H1 (cell line): ENCODE data around the gene FAM120B. TPM values are rescaled to one million over a fixed set of nuclear protein-coding genes. Genes with fewer than 3 reads are reported as not detected.
A peak's percentile ranks its signal among the peaks of the same experiment; 100 is the strongest.

Experiments
- CTCF ChIA-PET: fragments of 300-600 bp; sonication (Branson Sonifier 250); formaldehyde crosslinking; loops from one replicate; lab custom pipeline; 2021; ENCODE audit not compliant: partially characterized antibody; lab: Charles Lee
- POLR2A ChIA-PET: fragments of 300-600 bp; sonication (Branson Sonifier 250); formaldehyde crosslinking; loops from one replicate; lab custom pipeline; 2021; ENCODE audit warnings: inconsistent platforms; ENCODE audit not compliant: partially characterized antibody; lab: Charles Lee
- DNase-seq, 2 experiments: peaks; one replicate each; pipeline versions ENCODE4 v3.0.0 to v3.0.0-alpha.2; 2010 to 2022; ENCODE audit warnings: low spot score in 2 of 2, low read depth in 1 of 2, mixed read lengths in 1 of 2
- FAIRE-seq: peaks from 2 replicates; lab custom pipeline; 2011; peaks lifted over from hg19 to GRCh38; lab: Jason Lieb, UNC
- H2AFZ ChIP-seq: 2 replicates; pipeline ENCODE4 v1.8.1; 2012; ENCODE audit warnings: low read length, inconsistent platforms
- H2AK5ac ChIP-seq: 2 replicates; pipeline ENCODE4 v1.6.1; 2013; ENCODE audit warnings: low read depth, low read length
- H2BK120ac ChIP-seq: replicated peaks from 2 replicates; pipeline ENCODE3; 2013; ENCODE audit warnings: low read depth, low read length, inconsistent platforms
- H2BK12ac ChIP-seq: 2 replicates; pipeline ENCODE4 v1.6.1; 2013; ENCODE audit warnings: low read depth, low read length
- H2BK15ac ChIP-seq: 2 replicates; pipeline ENCODE4 v1.6.1; 2013; ENCODE audit warnings: low read length
- H2BK20ac ChIP-seq: 2 replicates; pipeline ENCODE4 v1.6.1; 2013; ENCODE audit warnings: low read length
- H2BK5ac ChIP-seq: 2 replicates; pipeline ENCODE4 v1.6.1; 2013; ENCODE audit warnings: low read depth, low read length
- H3K14ac ChIP-seq: 2 replicates; pipeline ENCODE4 v1.6.1; 2013; ENCODE audit warnings: inconsistent platforms; ENCODE audit not compliant: insufficient read length
- H3K18ac ChIP-seq: 2 replicates; pipeline ENCODE4 v1.6.1; 2013; ENCODE audit warnings: low read length; ENCODE audit errors: extremely low read depth
- H3K23ac ChIP-seq: 2 replicates; pipeline ENCODE4 v1.6.1; 2013; ENCODE audit warnings: inconsistent platforms; ENCODE audit not compliant: insufficient read length
- H3K23me2 ChIP-seq: 2 replicates; pipeline ENCODE4 v1.6.1; 2013; ENCODE audit warnings: low read depth, low read length
- H3K27ac ChIP-seq: 2 replicates; pipeline ENCODE4 v1.6.1; 2011; ENCODE audit warnings: low read depth, low read length, inconsistent platforms
- H3K27me3 ChIP-seq, 4 experiments: replicated peaks in 1 of 4; 1 replicate in 1 of 4; 2 replicates in 3 of 4; pipeline versions ENCODE4 v1.6.1 to v1.8.1; 2011 to 2013; ENCODE audit warnings: low read length in 3 of 4, mild to moderate bottlenecking in 3 of 4, inconsistent platforms in 2 of 4, mixed read lengths in 2 of 4, moderate library complexity in 1 of 4; ENCODE audit not compliant: control insufficient read depth in 3 of 4, insufficient read depth in 3 of 4; ENCODE audit errors: extremely low read depth in 1 of 4
- H3K36me3 ChIP-seq, 4 experiments: 2 replicates each; pipeline versions ENCODE4 v1.6.1 to v1.8.1; 2011 to 2013; ENCODE audit warnings: mild to moderate bottlenecking in 4 of 4, low read length in 3 of 4, moderate library complexity in 2 of 4, control low read depth in 1 of 4, inconsistent platforms in 1 of 4; ENCODE audit not compliant: insufficient read depth in 4 of 4, control insufficient read depth in 2 of 4
- H3K4ac ChIP-seq: replicated peaks from 2 replicates; pipeline ENCODE3; 2013; ENCODE audit warnings: low read length, low read depth, mixed read lengths, inconsistent platforms; ENCODE audit not compliant: insufficient read length
- H3K4me1 ChIP-seq, 4 experiments: replicated peaks in 1 of 4; 1 replicate in 1 of 4; 2 replicates in 3 of 4; pipeline versions ENCODE4 v1.6.1 to v1.8.1; 2011 to 2013; ENCODE audit warnings: low read length in 3 of 4, inconsistent platforms in 2 of 4, mixed read lengths in 1 of 4; ENCODE audit not compliant: insufficient read depth in 4 of 4, control insufficient read depth in 3 of 4
- H3K4me2 ChIP-seq, 2 experiments: 2 replicates each; pipeline versions ENCODE4 v1.6.1 to v1.8.1; 2011 to 2013; ENCODE audit warnings: low read depth in 2 of 2, low read length in 2 of 2, control low read depth in 1 of 2, inconsistent platforms in 1 of 2, mild to moderate bottlenecking in 1 of 2; ENCODE audit not compliant: insufficient read depth in 1 of 2
- H3K4me3 ChIP-seq, 4 experiments: fragments of 200-600, 300-600 bp in 1 of 4; sonication (generic), shearing (Covaris generic), sonication (Bioruptor Twin) in 1 of 4; 2 replicates each; pipeline versions ENCODE4 v1.5.1 to v1.8.1; 2011 to 2016; ENCODE audit warnings: low read length in 4 of 4, low read depth in 3 of 4, control low read depth in 2 of 4, inconsistent platforms in 2 of 4, mild to moderate bottlenecking in 2 of 4, mixed read lengths in 1 of 4, moderate library complexity in 1 of 4; ENCODE audit not compliant: insufficient read depth in 2 of 4; ENCODE audit errors: extremely low read depth in 1 of 4
- H3K56ac ChIP-seq: replicated peaks from 2 replicates; pipeline ENCODE3; 2013; ENCODE audit warnings: low read depth, mild to moderate bottlenecking, mixed read lengths, low read length, inconsistent platforms; ENCODE audit not compliant: insufficient read length
- H3K79me1 ChIP-seq: 2 replicates; pipeline ENCODE4 v1.6.1; 2013; ENCODE audit warnings: low read depth, low read length, control low read depth
- H3K79me2 ChIP-seq, 2 experiments: 2 replicates each; pipeline versions ENCODE4 v1.6.1 to v1.8.1; 2012 to 2013; ENCODE audit warnings: low read length in 2 of 2, mild to moderate bottlenecking in 2 of 2, inconsistent platforms in 1 of 2; ENCODE audit not compliant: insufficient read depth in 2 of 2, control insufficient read depth in 1 of 2
- H3K9ac ChIP-seq, 4 experiments: replicated peaks in 1 of 4; 1 replicate in 1 of 4; 2 replicates in 3 of 4; pipeline versions ENCODE4 v1.6.1 to v1.8.1; 2011 to 2013; ENCODE audit warnings: low read depth in 3 of 4, low read length in 3 of 4, control low read depth in 2 of 4, mild to moderate bottlenecking in 2 of 4, moderate library complexity in 2 of 4, inconsistent platforms in 1 of 4; ENCODE audit errors: extremely low read depth in 1 of 4
- H3K9me3 ChIP-seq, 2 experiments: 2 replicates each; pipeline versions ENCODE4 v1.6.1 to v1.8.1; 2012 to 2013; ENCODE audit warnings: mild to moderate bottlenecking in 2 of 2, moderate library complexity in 2 of 2, control low read depth in 1 of 2, inconsistent platforms in 1 of 2, low read depth in 1 of 2, low read length in 1 of 2, mixed read lengths in 1 of 2; ENCODE audit not compliant: insufficient read depth in 2 of 2
- H4K20me1 ChIP-seq, 2 experiments: replicated peaks in 1 of 2; 2 replicates each; pipeline versions ENCODE3 to v1.8.1; 2011 to 2013; ENCODE audit warnings: inconsistent platforms in 2 of 2, low read length in 2 of 2, mild to moderate bottlenecking in 1 of 2; ENCODE audit not compliant: insufficient read depth in 2 of 2, control insufficient read depth in 1 of 2
- H4K5ac ChIP-seq: 2 replicates; pipeline ENCODE4 v1.6.1; 2013; ENCODE audit warnings: low read length, low read depth, mixed read lengths, inconsistent platforms; ENCODE audit not compliant: insufficient read length
- H4K8ac ChIP-seq: 2 replicates; pipeline ENCODE4 v1.8.0; 2013; ENCODE audit warnings: mild to moderate bottlenecking, moderate library complexity, low read length, inconsistent platforms; ENCODE audit not compliant: insufficient read depth; ENCODE audit errors: extremely low read depth
- H4K91ac ChIP-seq: replicated peaks from 2 replicates; pipeline ENCODE3; 2013; ENCODE audit warnings: low read length, mixed read lengths, inconsistent platforms; ENCODE audit not compliant: insufficient read length
- ASH2L ChIP-seq: fragments of 200-600, 300-600 bp; sonication (generic); IDR thresholded peaks from one replicate; pipeline ENCODE4 v1.7.1; 2017; ENCODE audit warnings: low read length
- E2F6 ChIP-seq: IDR thresholded peaks from 2 replicates; pipeline ENCODE4 v1.6.1; 2012; ENCODE audit warnings: inconsistent platforms
- EGR1 ChIP-seq: IDR thresholded peaks from 2 replicates; pipeline ENCODE4 v1.6.1; 2011; ENCODE audit warnings: low read depth, low read length, borderline replicate concordance
- EZH2 ChIP-seq: fragments of 200-600 bp; sonication (generic); IDR thresholded peaks from 2 replicates; pipeline ENCODE4 v1.7.1; 2012; ENCODE audit warnings: low read depth, mild to moderate bottlenecking, moderate library complexity, low read length, inconsistent platforms; ENCODE audit not compliant: severe bottlenecking
- MAX ChIP-seq: IDR thresholded peaks from 2 replicates; pipeline ENCODE4 v1.6.1; 2012; ENCODE audit warnings: inconsistent platforms
- POLR2A ChIP-seq, 2 experiments: IDR thresholded peaks; 1 replicate in 1 of 2; 2 replicates in 1 of 2; pipeline ENCODE4 v1.6.1; 2011; ENCODE audit warnings: low read depth in 2 of 2, low read length in 2 of 2, mild to moderate bottlenecking in 2 of 2; ENCODE audit errors: control extremely low read depth in 1 of 2
- SUZ12 ChIP-seq: fragments of 200-600 bp; sonication (generic); IDR thresholded peaks from 2 replicates; pipeline ENCODE4 v1.6.1; 2012; ENCODE audit warnings: mild to moderate bottlenecking, inconsistent platforms, low read length, moderate library complexity, mixed read lengths
- TAF7 ChIP-seq: optimal IDR thresholded peaks from 2 replicates; pipeline ENCODE3; 2011; ENCODE audit warnings: low read depth, mild to moderate bottlenecking, inconsistent platforms, low read length, moderate library complexity, borderline replicate concordance
- WGBS, 2 experiments: shearing (Covaris generic) in 1 of 2; methylation state at CpG; one replicate each; pipeline versions ENCODE4 v1.1.6 to v1.1.7; 2013 to 2015; ENCODE audit warnings: low lambda C conversion rate in 2 of 2, mixed read lengths in 2 of 2, inconsistent platforms in 1 of 2, low coverage in 1 of 2, missing lambda C conversion rate in 1 of 2; ENCODE audit not compliant: insufficient replicate concordance in 2 of 2, insufficient coverage in 1 of 2, insufficient read length in 1 of 2; ENCODE audit errors: extremely low coverage in 1 of 2, missing lambda C conversion rate in 1 of 2; 5-methylcytosine and 5-hydroxymethylcytosine counted together
- polyA plus RNA-seq, 7 experiments: library from polyadenylated mRNA; depleted of rRNA in 3 of 7; stranded (reverse) in 5 of 7; unstranded in 2 of 7; fragments of >200 nt in 5 of 7; fragments of 200-250 nt in 2 of 7; gene quantifications; 1 replicate in 5 of 7; 2 replicates in 1 of 7; 4 replicates in 1 of 7; pipeline versions ENCODE4 v1.2.1 to v1.2.3, GENCODE V29; 2011 to 2013; ENCODE audit warnings: missing spikeins in 2 of 7, mixed read lengths in 2 of 7
- total RNA-seq: library from RNA; stranded (reverse); fragmentation: NEBNext Ultra II Directional; extraction: Animal tissue kit (Norgen Biotek cat#: 25700); gene quantifications from 2 replicates; pipeline ENCODE4 v1.2.1, GENCODE V29; 2021

Gene FAM120B
- total and polyA plus RNA-seq, 2 of the 8 experiments (the other 6 are each of a cell fraction or from before 2014, with no cell fraction given): 5.1 to 12.5 TPM

GRCh38 chr6:170289951-170290295, 16.6 kb upstream of the FAM120B start:
- CTCF ChIA-PET: interaction anchor here (0.8 to 1.5 kb wide), 2 partner anchors 14 to 240 kb away, joined by 3 to 4 read pairs; no protein-coding TSS in a partner anchor
- Histone ChIP-seq H2AFZ (no peak overlapping the region), H3K9me3 (no peaks in the 10 kb centered on the region), H3K23ac (no peak overlapping the region), H2AK5ac (no peak overlapping the region), H3K27me3 (peaks cover 51 to 92% (median 84%) of the 10 kb centered on the region in 4 experiments), H4K20me1 (peaks cover 12 to 16% of the 10 kb centered on the region in 2 experiments), H3K23me2 (peaks cover 23% of the 10 kb centered on the region; the same call in 1 of the 2 replicates), H3K4ac (no peak overlapping the region), H3K4me1 (peaks cover 21 to 53% (median 28%) of the 10 kb centered on the region in 4 experiments), H3K56ac (no peak overlapping the region), H3K79me1 (no peaks in the 10 kb centered on the region), H3K36me3 (peaks cover 2 to 21% (median 7%) of the 10 kb centered on the region in 4 experiments; a peak in 4 of 8 replicates), H3K18ac (no peak overlapping the region; the same call in 1 of the 2 replicates), H3K79me2 (no peaks in the 10 kb centered on the region), H3K4me2 (peak overlapping the region; percentile 86 to 94), H4K5ac (no peak overlapping the region), H3K27ac (no peak overlapping the region), H2BK5ac (no peak overlapping the region), H3K14ac (no peak overlapping the region), H2BK120ac (no peak overlapping the region), H4K8ac (peak overlapping the region; percentile 69; the same call in 1 of the 2 replicates), H4K91ac (no peak overlapping the region), H3K9ac (no peak overlapping the region), H3K4me3 (peak overlapping the region; percentile 44 to 71 (median 50)), H2BK15ac (no peak overlapping the region), H2BK12ac (no peak overlapping the region), H2BK20ac (no peak overlapping the region)
- WGBS, 2 experiments: 4% methylated on average over 19 of the region's 41 CpGs; no CpG with 5 or more reads in 1 of the 2 experiments
- DNase-seq (no peak), FAIRE-seq (no peak)
- TF ChIP-seq E2F6 (no peak), ASH2L (peak; percentile 26), EGR1 (no peak), SUZ12 (peak; percentile 65; the same call in 1 of the 2 replicates), TAF7 (no peak), EZH2 (peak; percentile 40), MAX (no peak), POLR2A (IDR thresholded peaks at IDR 0.05; ENCODE audit: control extremely low read depth in 1 of 2, low read depth in 2 of 2, low read length in 2 of 2) (no peak)
- POLR2A ChIA-PET: interaction anchor here (0.6 to 3.3 kb wide), 11 partner anchors 11 to 468 kb away, joined by 3 to 17 read pairs (median 4); partner anchors contain the start of gene FAM120B
